SJSA1 (cell line): ENCODE measurements around the gene PSME3IP1. TPM values are rescaled to one million over a fixed set of nuclear protein-coding genes. Genes with fewer than 3 reads are reported as not detected.

Experiments
- DNase-seq, 2 experiments: peaks; one replicate each; pipeline ENCODE4 v3.0.0-alpha.2; 2015 to 2020; ENCODE audit warnings: low spot score in 2 of 2, low read depth in 1 of 2
- H3K27ac ChIP-seq: fragments of 250-450 bp; sonication (Bioruptor Pico); 2 replicates; pipeline ENCODE4 v1.5.1; 2020; ENCODE audit warnings: mild to moderate bottlenecking, moderate library complexity
- H3K27me3 ChIP-seq: fragments of 250-450 bp; sonication (Bioruptor Pico); replicated peaks from 2 replicates; pipeline ENCODE4 v1.5.1; 2020; ENCODE audit warnings: mild to moderate bottlenecking, moderate library complexity
- H3K36me3 ChIP-seq: fragments of 250-450 bp; sonication (Bioruptor Pico); 2 replicates; pipeline ENCODE4 v1.5.1; 2020; ENCODE audit warnings: mild to moderate bottlenecking
- H3K4me1 ChIP-seq: fragments of 250-450 bp; sonication (Bioruptor Pico); replicated peaks from 2 replicates; pipeline ENCODE4 v1.6.1; 2021; ENCODE audit warnings: mild to moderate bottlenecking
- H3K4me3 ChIP-seq: fragments of 250-450 bp; sonication (Bioruptor Pico); 2 replicates; pipeline ENCODE4 v1.5.1; 2020; ENCODE audit warnings: mild to moderate bottlenecking
- H3K9me3 ChIP-seq: fragments of 250-450 bp; sonication (Bioruptor Pico); replicated peaks from 2 replicates; pipeline ENCODE4 v1.5.1; 2020; ENCODE audit warnings: mild to moderate bottlenecking
- total RNA-seq: library from RNA; depleted of rRNA; stranded (reverse); fragments of >200 nt; shearing (Covaris generic); gene quantifications from 2 replicates; pipeline ENCODE4 v1.2.3, GENCODE V29; 2014

The PSME3IP1 gene
- total RNA-seq, 1 experiment from 2014 or later: 93.1 TPM

GRCh38 chr16:57140931-57141668 lies 44.7 kb downstream of the PSME3IP1 start:
- H3K27me3 ChIP-seq: no peaks in the 10 kb centered on the region
- H3K27ac ChIP-seq: no peak overlapping the region
- no peaks in the 10 kb centered on the region for H3K9me3 ChIP-seq
- peaks cover 7% of the 10 kb centered on the region; the same call in 1 of the 2 replicates for H3K36me3 ChIP-seq
- no peak overlapping the region for H3K4me3 ChIP-seq
- peaks cover 18% of the 10 kb centered on the region for H3K4me1 ChIP-seq
- no peak for DNase-seq

GRCh38 chr16:57138281-57138935 lies 47.4 kb downstream of the PSME3IP1 start:
- peaks cover 2% of the 10 kb centered on the region; the same call in 1 of the 2 replicates for H3K36me3 ChIP-seq
- no peak for DNase-seq
- H3K27ac ChIP-seq: no peak overlapping the region
- no peaks in the 10 kb centered on the region for H3K27me3 ChIP-seq
- H3K4me3 ChIP-seq: no peak overlapping the region
- no peaks in the 10 kb centered on the region for H3K4me1 ChIP-seq
- no peaks in the 10 kb centered on the region for H3K9me3 ChIP-seq

- no peak overlapping the region for H3K27ac ChIP-seq
- no peaks in the 10 kb centered on the region for H3K9me3 ChIP-seq
- no peak for DNase-seq
- no peaks in the 10 kb centered on the region for H3K4me1 ChIP-seq
- no peaks in the 10 kb centered on the region for H3K27me3 ChIP-seq
- peaks cover 2% of the 10 kb centered on the region; the same call in 1 of the 2 replicates for H3K36me3 ChIP-seq
- no peak overlapping the region for H3K4me3 ChIP-seq
These were observed 48.1 kb downstream of the PSME3IP1 start for GRCh38 chr16:57137566-57138273.

GRCh38 chr16:57137043-57137442 lies 48.8 kb downstream of the PSME3IP1 start:
- no peak overlapping the region for H3K4me3 ChIP-seq
- no peaks in the 10 kb centered on the region for H3K9me3 ChIP-seq
- H3K27ac ChIP-seq: no peak overlapping the region
- 0 out of 2 replicates have a peak, but pooled peaks cover 4% of the 10 kb centered on the region for H3K4me1 ChIP-seq
- H3K36me3 ChIP-seq: peaks cover 2% of the 10 kb centered on the region; the same call in 1 of the 2 replicates
- H3K27me3 ChIP-seq: no peaks in the 10 kb centered on the region
- no peak for DNase-seq

GRCh38 chr16:57134982-57135381 lies 50.9 kb downstream of the PSME3IP1 start:
- Histone ChIP-seq H3K27me3 (no peaks in the 10 kb centered on the region), H3K4me1 (0 out of 2 replicates have a peak, but pooled peaks cover 4% of the 10 kb centered on the region), H3K27ac (no peak overlapping the region), H3K9me3 (no peaks in the 10 kb centered on the region), H3K36me3 (peaks cover 2% of the 10 kb centered on the region; the same call in 1 of the 2 replicates), H3K4me3 (no peak overlapping the region)
- no peak for DNase-seq

- H3K27me3 ChIP-seq: no peaks in the 10 kb centered on the region
- no peaks in the 10 kb centered on the region for H3K9me3 ChIP-seq
- no peak overlapping the region for H3K27ac ChIP-seq
- 0 out of 2 replicates have a peak, but pooled peaks cover 4% of the 10 kb centered on the region for H3K4me1 ChIP-seq
- H3K4me3 ChIP-seq: no peak overlapping the region
- DNase-seq: no peak
- peaks cover 2% of the 10 kb centered on the region; the same call in 1 of the 2 replicates for H3K36me3 ChIP-seq
These were observed 52.0 kb downstream of the PSME3IP1 start for GRCh38 chr16:57133886-57134285.

- Histone ChIP-seq H3K4me1 (0 out of 2 replicates have a peak, but pooled peaks cover 4% of the 10 kb centered on the region), H3K9me3 (no peaks in the 10 kb centered on the region), H3K4me3 (no peak overlapping the region), H3K27me3 (no peaks in the 10 kb centered on the region), H3K36me3 (peaks cover 5% of the 10 kb centered on the region; the same call in 1 of the 2 replicates), H3K27ac (no peak overlapping the region)
- peak in 1 of 2 experiments; percentile 38 for DNase-seq
These were observed 52.8 kb downstream of the PSME3IP1 start for GRCh38 chr16:57133031-57133430.

- no peak overlapping the region for H3K4me3 ChIP-seq
- H3K27me3 ChIP-seq: no peaks in the 10 kb centered on the region
- DNase-seq: no peak
- H3K36me3 ChIP-seq: peaks cover 5% of the 10 kb centered on the region; the same call in 1 of the 2 replicates
- no peak overlapping the region for H3K27ac ChIP-seq
- H3K9me3 ChIP-seq: no peaks in the 10 kb centered on the region
- 0 out of 2 replicates have a peak, but pooled peaks cover 4% of the 10 kb centered on the region for H3K4me1 ChIP-seq
These were observed 53.4 kb downstream of the PSME3IP1 start for GRCh38 chr16:57132470-57132869.

GRCh38 chr16:57131351-57131970 lies 54.4 kb downstream of the PSME3IP1 start:
- Histone ChIP-seq H3K9me3 (no peaks in the 10 kb centered on the region), H3K4me3 (no peak overlapping the region), H3K36me3 (0 out of 2 replicates have a peak, but pooled peaks cover 2% of the 10 kb centered on the region), H3K27me3 (no peaks in the 10 kb centered on the region), H3K4me1 (0 out of 2 replicates have a peak, but pooled peaks cover 4% of the 10 kb centered on the region), H3K27ac (no peak overlapping the region)
- DNase-seq: peak in 1 of 2 experiments; percentile 38

GRCh38 chr16:57130950-57131321 lies 54.9 kb downstream of the PSME3IP1 start:
- DNase-seq: no peak
- H3K27me3 ChIP-seq: no peaks in the 10 kb centered on the region
- H3K4me3 ChIP-seq: no peak overlapping the region
- H3K4me1 ChIP-seq: 0 out of 2 replicates have a peak, but pooled peaks cover 4% of the 10 kb centered on the region
- no peak overlapping the region for H3K27ac ChIP-seq
- H3K36me3 ChIP-seq: 0 out of 2 replicates have a peak, but pooled peaks cover 2% of the 10 kb centered on the region
- no peaks in the 10 kb centered on the region for H3K9me3 ChIP-seq

GRCh38 chr16:57128771-57129389 lies 57.0 kb downstream of the PSME3IP1 start:
- no peak overlapping the region for H3K27ac ChIP-seq

GRCh38 chr16:57127836-57128235 lies 58.0 kb downstream of the PSME3IP1 start:
- no peak overlapping the region for H3K27ac ChIP-seq
- DNase-seq: no peak
- H3K4me1 ChIP-seq: 0 out of 2 replicates have a peak, but pooled peaks cover 4% of the 10 kb centered on the region
- no peaks in the 10 kb centered on the region for H3K27me3 ChIP-seq
- H3K36me3 ChIP-seq: 0 out of 2 replicates have a peak, but pooled peaks cover 2% of the 10 kb centered on the region
- H3K4me3 ChIP-seq: no peak overlapping the region
- H3K9me3 ChIP-seq: no peaks in the 10 kb centered on the region

More at GRCh38 chr16:57128771-57129389, 57.0 kb downstream of the PSME3IP1 start:
- Histone ChIP-seq H3K36me3 (0 out of 2 replicates have a peak, but pooled peaks cover 2% of the 10 kb centered on the region), H3K4me1 (0 out of 2 replicates have a peak, but pooled peaks cover 4% of the 10 kb centered on the region), H3K4me3 (no peak overlapping the region), H3K9me3 (no peaks in the 10 kb centered on the region), H3K27me3 (no peaks in the 10 kb centered on the region)
- DNase-seq: no peak
